DLD1 (cell line): ENCODE data around the gene PARP2.
"Not testable (repeated sequence)": the region's sequence is repeated elsewhere in the genome, so short reads cannot be mapped to it uniquely, and the experiment has no call there.

Source experiments
- in situ Hi-C: cut with HindIII; loops from 2 replicates; pipeline ENCODE4 v1.10.0; 2017; ENCODE audit warnings: low sequenced_read_pairs

PARP2 gene, protein sequence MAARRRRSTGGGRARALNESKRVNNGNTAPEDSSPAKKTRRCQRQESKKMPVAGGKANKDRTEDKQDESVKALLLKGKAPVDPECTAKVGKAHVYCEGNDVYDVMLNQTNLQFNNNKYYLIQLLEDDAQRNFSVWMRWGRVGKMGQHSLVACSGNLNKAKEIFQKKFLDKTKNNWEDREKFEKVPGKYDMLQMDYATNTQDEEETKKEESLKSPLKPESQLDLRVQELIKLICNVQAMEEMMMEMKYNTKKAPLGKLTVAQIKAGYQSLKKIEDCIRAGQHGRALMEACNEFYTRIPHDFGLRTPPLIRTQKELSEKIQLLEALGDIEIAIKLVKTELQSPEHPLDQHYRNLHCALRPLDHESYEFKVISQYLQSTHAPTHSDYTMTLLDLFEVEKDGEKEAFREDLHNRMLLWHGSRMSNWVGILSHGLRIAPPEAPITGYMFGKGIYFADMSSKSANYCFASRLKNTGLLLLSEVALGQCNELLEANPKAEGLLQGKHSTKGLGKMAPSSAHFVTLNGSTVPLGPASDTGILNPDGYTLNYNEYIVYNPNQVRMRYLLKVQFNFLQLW

DNA sequence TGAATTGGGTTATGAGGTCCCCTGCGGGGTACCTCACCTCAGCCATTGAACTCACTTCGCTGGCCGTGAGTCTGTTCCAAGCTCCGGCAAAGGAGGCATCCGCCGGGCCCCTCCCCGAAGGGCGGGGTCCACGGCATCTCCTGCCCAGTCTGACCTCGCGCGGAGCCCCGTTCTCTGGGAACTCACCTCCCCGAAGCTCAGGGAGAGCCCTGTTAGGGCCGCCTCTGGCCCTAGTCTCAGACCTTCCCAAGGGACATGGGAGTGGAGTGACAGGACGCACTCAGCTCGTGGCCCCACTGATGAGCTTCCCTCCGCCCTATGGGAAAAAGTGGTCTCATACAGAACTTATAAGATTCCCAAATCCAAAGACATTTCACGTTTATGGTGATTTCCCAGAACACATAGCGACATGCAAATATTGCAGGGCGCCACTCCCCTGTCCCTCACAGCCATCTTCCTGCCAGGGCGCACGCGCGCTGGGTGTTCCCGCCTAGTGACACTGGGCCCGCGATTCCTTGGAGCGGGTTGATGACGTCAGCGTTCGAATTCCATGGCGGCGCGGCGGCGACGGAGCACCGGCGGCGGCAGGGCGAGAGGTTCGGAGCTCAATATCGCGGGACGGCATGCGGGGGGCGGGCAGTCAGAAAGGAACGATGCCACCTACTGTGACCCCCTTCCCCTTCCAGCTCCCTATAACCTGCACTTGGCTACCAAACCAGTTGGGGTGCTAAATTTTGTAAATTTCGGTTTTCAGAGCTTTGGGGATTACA lies at the start of gene PARP2:
Gene PARP2 (plus strand): TSS at position 544 of the 770 bp plus-strand sequence. CDS start 7 bp downstream, at position 551.
- in situ Hi-C loops = no loop called here

DNA sequence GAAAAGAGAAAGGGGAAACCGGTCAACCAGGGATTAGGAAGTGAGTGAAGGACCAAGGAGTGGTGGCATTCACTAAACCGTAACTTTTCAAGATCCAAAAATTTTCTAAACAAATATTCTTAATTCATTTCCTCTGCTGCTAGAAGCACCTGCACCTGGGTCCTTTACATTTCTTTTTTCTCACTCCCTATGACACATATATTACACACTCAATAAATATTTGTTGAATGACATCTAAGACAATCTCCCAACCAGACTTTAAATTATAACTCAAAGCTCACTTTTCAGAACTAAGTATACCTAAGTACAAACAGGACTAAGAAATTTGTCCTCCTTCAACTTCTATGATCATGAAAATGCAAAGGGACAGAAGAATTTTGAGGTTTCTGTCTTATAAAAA lies 48.8 kb upstream of the PARP2 start:
- in situ Hi-C loops = no loop called here

DNA sequence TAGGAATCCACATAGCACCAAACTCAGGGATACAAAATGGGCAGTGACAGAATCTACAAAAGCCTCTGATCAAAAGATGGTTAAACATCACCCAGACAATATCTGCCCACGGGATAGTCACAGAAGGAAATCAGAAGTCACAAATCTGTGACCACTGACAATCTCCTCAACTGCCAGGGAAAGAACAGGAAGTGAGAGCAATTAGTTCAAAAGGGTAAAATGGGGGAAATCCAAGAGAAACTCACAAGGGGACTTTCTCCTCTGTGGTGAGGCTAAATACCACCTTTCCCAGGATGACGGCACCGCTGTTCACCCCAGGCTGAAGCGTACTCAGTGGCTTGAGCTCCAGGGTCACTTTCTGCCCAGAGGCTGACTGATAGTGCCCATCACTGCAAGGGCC lies 48.4 kb upstream of the PARP2 start:
- in situ Hi-C loops = no loop called here

DNA sequence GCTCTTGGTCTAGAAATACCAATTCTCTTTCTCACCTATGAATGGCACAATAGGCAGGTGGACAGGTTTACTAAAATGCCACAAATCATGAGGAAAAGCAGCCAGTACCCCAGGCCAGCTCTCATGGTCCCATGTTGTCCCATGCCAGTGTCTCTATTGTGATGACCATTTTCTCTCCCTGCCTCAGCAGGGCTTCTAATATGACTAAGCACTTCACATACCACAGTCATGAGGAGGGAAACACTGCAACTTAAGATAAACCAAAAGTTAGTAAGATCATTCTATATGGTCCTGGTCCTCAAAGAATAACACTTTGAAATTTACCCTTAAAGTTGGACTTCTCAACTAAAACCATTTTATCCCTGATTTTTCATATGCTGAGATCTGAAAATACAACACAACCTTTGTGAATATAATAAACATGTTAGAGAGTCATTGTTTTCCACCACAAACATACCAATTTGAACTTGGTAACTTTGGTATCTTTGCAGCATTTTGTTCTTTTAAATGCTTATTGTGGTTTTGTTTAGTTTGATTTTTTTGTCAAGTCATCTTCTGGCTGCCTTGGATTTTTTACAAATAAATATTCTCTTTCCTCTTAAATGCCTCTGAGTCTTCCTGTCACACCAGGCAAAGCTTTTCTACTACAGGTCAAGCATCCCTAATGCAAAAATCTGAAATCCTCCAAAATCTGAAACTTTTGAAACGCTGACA lies 41.2 kb upstream of the PARP2 start:
- in situ Hi-C loops = no loop called here

DNA sequence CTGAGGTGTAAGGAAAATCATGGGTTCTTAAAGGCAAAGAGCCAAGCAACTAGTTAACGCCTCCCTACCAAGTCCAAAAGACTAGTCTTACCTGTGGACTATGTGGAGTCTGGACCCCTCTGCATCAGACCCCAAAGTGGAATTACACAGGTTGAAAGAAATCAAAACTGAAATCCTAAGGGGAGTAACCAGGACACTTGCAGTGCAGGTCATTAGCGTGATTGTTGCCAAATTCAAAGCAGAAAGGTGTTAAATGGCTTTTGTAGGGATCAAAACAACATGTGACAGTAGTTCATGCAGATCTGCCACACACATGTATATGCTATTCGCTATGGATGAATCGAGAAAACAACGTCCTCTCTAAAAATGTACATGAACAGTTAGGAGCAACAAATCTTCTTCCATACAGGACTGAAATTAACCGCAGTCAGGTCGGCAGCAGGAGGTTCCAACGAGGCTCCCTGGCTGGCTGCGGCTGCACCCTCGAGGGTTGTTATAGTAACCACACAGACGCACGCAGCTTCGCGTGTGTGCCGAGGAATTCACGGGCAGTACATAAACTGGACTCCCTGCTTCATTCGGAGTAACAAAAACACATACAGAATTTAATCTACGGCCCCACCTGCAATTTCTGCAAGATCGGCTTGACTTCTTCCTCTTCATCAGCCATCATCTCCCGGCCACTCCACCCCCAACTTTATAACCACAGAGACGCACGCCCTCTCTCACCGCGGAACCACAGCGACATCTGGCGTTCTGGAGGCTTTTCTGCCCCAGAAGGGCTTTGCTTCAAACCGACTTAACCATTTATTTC lies 38.0 kb upstream of the PARP2 start, which contains the start of gene TTC5:
Gene TTC5 (minus strand): TSS at position 687 of the 814 bp plus-strand sequence. CDS start 14 bp downstream, at position 673.
- in situ Hi-C loops = no loop called here

DNA sequence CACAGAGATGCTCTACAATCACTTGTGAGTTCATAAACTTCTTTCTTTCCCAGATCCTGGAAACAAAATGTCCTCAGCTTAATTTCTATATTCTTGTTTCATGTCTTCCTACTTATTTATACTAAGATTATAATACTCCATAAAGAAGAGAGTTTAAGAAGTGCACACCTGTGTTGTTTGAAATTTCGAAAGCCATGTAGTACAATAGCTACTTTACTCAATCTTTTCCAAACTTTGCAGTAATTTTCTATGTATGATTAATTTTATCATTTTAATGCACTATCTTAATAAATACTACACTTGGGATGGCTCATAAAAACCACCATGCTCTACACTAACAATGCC lies 37.4 kb upstream of the PARP2 start:
- in situ Hi-C loops = no loop called here

DNA sequence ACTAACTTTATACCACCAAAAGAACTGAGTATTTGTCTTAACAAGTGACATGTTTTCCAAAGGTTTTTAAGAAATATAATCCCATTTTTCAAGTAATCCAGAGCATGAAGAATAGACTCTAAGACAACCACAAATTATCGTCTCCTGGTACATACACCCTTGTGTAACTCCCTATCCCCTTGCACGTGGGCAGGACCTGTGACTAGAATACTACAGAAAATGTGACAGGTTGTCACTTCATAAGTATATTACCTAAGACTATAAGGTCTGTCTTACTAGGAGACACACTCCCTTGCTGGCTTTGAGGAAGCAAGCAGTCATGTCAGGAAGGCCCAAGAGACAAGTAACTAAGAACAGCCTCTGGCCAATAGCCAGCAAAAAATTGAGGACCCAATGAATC lies 29.4 kb upstream of the PARP2 start:
- in situ Hi-C loops = no loop called here

DNA sequence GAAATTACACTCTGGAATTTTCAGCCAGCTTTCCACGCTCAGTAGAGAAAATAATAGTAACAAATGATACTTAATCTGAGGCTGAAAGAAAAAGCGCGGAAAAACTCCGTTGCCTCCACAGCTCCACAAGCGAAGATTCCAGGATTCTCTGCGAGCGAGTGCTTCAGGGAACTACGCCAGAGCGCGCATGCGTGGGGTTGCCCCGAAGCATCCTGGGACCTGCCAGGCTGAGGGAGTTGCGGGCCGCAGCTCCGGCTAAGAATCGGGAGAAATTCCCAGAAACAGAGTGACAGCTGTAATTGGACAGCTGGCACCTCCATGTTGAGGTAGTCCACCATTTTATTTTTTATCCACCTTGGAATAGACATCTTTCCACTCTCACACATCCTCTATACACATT lies 25.7 kb upstream of the PARP2 start:
- in situ Hi-C loops = no loop called here

DNA sequence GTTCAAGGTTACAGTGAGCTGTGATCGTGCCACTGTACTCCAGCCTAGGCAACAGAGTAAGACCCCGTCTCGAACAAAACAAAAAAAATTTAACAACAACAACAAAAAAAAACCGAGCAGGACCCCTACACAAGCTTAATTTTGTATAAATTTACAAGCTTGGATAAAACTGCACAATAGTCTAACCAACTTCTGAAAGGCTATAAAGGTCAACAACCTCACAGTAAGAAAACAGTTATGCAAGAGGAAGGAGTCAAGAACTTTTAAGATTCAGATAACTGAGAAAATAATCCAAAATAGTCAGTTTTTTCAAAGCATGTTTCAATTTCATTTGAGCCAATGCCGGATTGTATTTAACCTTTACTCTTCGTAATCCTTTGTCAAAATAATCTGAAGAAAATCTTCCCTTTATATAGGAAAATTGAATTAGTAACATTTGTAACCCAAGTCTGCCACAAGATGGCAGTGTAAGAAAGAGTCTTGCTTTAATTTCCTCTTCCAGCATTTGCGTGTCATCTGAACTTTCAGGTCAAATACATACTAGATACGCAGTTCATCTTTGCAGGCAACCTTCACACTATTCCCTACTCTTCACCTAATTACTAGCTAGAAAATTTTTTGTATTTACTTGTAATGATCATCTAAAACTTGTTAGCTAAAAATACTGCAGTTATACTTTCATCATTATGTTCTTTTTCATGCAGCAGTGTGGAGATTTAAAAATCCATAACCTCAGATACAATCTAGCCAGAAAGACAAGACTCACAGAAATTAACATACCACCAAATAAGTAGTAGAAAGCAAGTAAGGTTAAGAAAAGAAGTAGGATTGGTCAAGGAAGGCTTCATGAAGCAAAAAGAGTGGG lies 16.2 kb upstream of the PARP2 start:
- in situ Hi-C loops = no loop called here

DNA sequence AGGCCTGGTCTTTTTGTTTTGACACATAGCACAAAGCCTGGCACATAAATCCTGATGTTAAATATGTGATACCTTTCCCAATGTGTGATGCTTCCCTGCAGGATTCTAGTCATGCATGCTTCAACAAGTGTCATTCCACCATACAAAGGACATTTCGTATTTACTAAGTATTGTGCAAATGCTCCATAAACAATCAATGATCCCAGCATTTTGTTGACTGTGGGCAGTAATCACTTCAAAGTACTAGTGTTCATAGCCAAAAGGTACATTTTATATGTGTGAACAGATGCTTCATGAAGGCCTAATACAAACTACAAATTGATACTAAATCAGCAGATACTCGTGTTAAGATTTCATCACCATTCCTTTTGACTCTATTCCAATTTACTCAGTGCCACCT lies 14.7 kb upstream of the PARP2 start:
- in situ Hi-C loops = no loop called here

DNA sequence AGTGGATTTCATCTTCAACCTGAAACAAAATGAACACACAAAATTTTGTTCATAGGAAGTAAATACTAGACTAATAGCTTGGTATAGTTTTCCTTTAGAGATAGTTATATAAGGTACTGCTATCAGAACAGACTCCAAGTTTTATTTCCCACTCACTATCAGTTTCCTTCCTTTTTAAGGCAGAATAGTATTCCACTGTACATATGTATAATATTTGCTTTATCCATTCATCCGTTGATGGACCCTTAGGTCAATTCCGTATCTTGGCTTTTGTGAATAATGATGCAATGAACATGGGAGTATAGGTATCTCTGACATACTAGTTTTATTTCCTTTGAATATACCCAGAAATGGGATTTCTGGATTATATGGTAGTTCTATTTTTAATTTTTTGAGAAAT lies 14.1 kb upstream of the PARP2 start:
- in situ Hi-C loops = no loop called here

DNA sequence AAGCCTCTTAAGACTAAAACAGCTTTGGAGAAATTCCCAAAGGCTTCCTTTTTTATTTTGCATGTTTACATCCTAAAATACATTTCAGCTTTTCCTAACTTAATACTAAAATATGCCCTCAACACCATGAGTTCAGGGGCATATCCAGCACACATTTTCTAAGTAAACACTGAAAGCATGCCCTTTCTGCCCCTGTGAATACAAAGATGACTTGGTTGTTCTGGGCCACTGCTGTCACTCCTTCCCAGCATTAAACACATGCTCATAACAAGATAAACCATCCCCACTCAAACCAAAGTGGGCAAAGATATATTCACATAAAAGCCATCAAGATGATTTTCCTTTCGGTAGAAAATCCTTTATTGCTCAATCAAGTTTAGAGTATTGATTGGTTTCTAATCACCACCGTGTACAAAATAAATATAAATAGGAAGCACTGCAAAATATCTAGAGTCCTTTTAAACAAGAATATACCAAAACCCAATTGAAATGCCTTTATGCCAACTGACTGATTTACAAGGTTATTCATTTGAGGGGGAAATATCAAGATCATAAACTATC lies 12.3 kb upstream of the PARP2 start:
- in situ Hi-C loops = no loop called here

DNA sequence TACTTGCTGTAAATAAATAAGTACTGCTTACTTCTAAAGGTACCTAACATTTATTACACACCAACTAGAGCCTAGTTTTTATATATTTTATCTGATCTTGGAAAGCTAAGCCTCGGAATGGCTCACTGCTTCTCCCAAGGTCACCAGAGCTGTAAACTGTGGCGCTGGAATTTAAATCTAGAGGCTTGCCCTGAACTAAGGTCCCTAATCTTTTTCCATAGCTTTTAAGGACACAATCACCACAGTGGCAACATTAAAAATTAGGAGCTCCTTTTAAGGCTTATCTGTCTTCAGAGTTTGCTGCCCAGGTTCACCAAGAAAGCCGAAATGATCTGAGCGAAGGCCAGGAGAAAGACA lies 11.0 kb upstream of the PARP2 start:
- in situ Hi-C loops = no loop called here

DNA sequence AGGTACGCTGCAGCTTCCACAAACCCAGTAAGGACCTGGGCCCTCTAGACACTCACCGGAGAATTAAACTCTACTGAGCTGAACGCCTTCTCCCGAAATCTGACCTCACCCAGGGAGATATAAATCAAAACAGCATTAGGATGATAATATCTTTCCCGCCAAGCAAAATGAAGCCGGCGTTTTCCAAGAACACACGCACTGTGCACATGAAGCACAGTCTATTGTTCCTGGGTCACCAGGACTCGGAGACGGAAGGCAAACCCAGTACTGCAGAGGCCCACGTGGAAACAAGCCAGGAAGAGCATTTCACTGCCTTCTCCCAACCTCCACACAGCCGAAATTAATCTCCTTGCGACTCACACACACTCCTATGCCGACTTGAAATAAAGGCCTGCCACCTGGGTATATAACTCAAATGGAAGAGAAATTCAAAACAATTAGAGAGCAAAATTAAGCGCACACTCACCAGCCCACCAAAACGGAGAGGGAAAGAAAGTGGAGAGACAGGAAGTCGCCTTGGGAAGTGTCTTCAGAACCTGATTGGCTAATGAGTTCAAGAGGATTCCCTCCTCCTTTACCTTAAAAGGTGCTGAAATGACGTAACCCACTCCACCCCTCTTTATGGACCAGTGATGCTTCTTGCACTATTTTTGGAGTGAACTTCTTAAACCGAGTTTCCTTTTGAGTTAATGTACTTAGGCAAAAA lies 10.5 kb upstream of the PARP2 start, which contains the start of gene CCNB1IP1:
Gene CCNB1IP1 (minus strand): TSS at position 492 of the 706 bp plus-strand sequence. CDS start 16,756 bp downstream, outside the sequence.
- in situ Hi-C loops = no loop called here

DNA sequence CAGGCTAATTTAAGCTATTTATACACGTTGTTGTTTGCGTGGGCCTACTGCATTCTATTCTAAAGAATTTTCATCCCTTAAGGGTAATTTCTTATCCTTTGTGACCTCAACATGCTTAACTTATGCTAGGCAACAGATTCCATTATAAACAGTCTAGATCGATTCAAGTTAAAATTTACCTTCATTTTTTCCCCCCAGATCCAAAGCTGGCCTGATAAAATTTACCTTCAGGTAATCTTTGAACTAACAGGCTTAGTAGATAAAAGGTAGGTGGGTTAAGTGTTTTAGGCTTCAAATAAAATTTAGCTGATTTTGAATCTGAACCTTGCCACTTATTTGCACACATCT lies 10.0 kb upstream of the PARP2 start:
- in situ Hi-C loops = no loop called here

DNA sequence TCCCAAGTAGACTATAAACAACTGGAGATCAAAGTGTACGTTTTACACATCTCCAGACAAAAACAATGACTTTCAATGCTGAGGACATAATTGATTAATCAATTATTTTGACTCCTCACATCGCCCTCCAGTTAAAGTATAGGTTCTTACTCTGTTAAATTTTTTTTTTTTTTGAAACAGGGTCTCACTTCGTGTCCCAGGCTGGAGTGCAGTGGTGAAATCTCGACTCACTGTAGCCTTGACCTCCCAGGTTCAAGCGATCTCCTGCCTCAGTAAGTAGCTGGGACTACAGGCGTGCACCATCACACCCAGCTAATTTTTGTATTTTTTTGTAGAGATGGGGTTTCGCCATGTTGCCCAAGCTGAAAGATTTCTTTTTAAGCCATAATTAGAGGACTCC lies 9.4 kb upstream of the PARP2 start:
- in situ Hi-C loops = no loop called here

DNA sequence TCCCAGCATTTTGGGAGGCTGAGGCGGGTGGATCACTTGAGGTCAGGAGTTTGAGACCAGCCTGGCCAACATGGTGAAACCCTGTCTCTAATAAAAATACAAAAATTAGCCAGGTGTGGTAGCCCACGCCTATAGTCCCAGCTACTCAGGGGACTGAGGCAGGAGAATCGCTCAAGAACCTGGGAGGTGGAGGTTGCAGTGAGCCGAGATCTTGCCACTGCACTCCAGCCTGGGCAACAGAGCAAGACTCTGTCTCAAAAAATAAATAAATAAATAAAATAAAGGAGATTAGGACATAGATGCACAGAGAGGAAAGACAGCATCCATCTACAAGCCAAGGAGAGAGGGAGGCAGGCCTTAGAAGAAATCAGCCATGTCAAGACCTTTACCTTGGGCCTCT lies 2.4 kb upstream of the PARP2 start:
- in situ Hi-C loops = not testable (repeated sequence)

DNA sequence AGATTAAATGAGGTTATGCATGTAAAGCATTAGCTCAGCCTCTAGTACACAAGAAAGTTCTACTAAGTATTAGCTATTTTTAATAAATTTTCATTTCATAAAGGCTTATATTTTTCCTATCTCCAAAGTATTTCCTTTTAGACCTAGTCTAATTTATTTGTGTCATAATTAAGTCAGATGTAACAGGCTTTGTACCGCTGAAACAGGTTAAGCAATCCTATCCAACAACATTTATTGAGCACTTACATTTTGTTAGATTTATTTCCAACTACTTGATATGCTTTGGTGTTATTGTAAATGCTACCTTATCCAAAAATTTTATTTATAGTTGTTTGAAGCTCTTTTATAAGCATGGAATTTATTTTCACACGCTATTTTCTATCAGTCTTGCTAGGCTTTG lies 1.8 kb upstream of the PARP2 start:
- in situ Hi-C loops = no loop called here

DNA sequence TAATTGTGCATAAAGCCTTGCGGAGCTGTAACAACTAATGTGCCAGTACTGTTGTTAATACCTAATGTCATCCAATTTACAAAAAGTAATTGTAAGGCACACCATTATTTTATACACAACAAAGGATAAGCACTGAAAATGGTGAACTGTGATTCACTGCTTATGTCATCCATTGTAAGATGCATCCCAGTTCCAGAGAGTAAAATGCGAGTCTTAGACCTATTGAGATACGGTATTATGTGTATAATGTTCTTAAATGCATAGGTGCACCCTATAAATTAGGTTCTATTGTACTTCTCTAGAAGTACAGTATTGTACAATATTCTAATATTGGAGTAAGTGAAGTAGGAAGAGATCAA lies 406 bp downstream of the PARP2 start:
- in situ Hi-C loops = no loop called here
